NCI-H69 (cell line): ENCODE results near the gene ARL4D.
"Not testable (repeated sequence)": the region's sequence is repeated elsewhere in the genome, so short reads cannot be mapped to it uniquely, and the experiment has no call there.

ENCODE experiments used
- DNase-seq: peaks from one replicate; lab custom pipeline; 2025; lab: John Stamatoyannopoulos, UW

ARL4D gene

DNA sequence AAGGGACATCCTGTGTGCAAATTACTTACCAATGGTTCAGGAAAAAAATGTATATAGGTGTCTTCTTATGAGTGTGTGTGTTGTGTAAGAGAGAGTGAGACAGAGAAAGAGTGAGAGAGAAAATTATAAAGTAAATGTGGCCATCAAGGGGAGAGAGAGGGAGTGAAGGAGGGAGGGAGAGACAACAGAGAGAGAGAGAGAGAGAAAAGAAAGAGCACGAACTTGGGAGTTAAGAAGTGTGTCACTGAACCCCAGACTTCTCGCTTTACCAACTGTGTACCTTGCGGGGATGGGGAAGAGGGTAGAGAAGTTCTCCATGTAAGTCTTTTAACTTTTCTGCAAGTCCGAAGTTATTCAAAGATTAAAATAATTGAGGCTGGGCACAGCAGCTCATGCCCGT is 28.8 kb upstream of the ARL4D start:
- no peak for DNase-seq

DNA sequence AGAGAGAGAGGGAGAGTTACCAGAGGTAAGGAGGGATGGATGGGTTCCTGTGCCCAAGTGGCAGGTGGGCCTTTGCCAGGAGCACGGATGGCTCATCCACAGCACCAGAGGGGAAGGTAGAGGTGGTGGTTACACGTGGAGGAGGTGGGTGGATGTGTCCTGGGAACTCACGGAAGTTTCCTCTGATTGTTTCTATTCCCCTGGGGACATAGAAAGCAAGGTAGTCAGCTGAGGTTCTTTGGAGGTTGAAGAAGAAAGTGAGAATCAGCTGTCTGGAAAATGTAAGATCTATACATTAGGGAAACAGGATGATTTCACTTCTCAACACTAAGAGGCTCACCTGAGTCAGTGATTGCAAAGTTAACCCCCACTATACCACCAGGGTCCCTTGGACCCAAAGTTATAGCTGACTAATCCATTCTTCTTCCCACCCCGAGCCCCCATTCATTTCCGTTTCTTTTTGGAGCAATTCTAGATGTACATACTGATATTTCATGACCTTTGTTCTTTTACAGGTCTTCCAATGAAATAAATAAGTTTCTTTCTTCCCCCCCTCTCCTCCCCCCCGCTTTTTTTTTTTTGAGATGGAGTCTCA is 27.5 kb upstream of the ARL4D start:
- DNase-seq = no peak

GRCh38 chr17:43372273-43372911 is 26.4 kb upstream of the ARL4D start:
- DNase-seq = no peak

- DNase-seq = no peak
Measured at GRCh38 chr17:43373356-43373755, 25.4 kb upstream of the ARL4D start.

- not testable (repeated sequence) for DNase-seq
Measured at GRCh38 chr17:43375915-43376314, 22.9 kb upstream of the ARL4D start.

- DNase-seq = no peak
Measured at GRCh38 chr17:43377056-43377810, 21.6 kb upstream of the ARL4D start.

- DNase-seq = no peak
Measured at GRCh38 chr17:43378766-43379165, 20.0 kb upstream of the ARL4D start.

- no peak for DNase-seq
Measured at GRCh38 chr17:43380307-43380706, 18.5 kb upstream of the ARL4D start.

DNA sequence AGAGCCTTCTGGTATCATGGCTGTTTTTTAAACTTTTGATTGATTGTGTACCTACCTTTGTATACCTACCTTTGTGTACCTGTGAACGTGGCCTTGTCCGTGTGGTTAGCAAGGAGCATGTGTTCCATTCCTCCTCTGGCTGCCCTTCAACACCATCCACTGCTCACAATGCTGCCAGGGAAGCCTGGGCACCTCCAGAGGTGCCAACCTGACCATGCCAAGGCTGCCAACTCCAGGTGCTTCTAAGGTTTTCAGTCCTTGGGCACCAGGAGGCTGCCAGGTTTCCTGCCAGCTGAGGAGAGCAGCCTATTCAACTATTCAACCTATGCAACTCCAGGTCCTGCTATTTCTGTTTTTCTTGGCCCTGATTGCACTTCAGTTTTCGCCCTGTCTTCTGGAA is 17.6 kb upstream of the ARL4D start:
- DNase-seq = no peak

DNA sequence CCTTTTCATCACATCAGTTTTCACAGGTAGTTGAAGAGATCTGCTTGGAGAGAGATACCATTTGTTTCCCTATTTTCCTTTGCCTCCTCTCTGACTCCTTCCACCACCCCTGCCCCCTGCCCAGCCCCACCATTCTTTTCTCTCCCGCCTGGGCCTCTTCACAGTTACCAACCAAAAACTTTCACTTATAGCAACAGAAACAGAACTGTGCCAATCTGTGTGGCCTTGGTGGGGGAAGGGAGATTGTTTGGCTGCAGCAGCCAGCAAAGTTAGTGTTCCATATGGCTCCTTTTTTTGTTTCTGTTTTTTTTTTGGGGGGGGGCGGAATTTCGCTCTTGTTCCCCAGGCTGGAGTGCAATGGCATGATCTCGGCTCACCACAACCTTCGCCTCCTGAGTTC is 17.2 kb upstream of the ARL4D start:
- no peak for DNase-seq

GRCh38 chr17:43382776-43383175 is 16.0 kb upstream of the ARL4D start:
- DNase-seq = no peak

- DNase-seq = no peak
Measured at GRCh38 chr17:43383372-43383771, 15.4 kb upstream of the ARL4D start.

GRCh38 chr17:43383826-43384475 is 14.8 kb upstream of the ARL4D start:
- no peak for DNase-seq

DNA sequence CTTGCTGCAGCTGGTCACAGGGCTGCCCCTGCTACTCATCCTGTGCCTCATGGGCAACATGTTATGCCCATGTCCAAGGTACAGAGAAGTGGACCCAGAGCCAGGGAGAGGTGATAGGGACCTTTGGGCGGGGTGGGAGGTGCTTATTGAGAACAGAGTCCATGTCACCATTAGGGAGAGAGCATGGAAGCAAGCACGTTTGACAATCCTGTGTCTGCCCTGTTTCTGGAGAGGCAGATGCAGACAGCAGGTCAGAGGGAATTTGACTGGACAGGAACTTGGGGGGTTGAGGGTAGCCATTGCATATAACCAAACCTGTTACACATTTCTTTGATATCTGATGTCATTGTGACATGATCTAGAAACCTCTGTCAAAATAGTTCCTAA is 14.3 kb upstream of the ARL4D start:
- no peak for DNase-seq

DNA sequence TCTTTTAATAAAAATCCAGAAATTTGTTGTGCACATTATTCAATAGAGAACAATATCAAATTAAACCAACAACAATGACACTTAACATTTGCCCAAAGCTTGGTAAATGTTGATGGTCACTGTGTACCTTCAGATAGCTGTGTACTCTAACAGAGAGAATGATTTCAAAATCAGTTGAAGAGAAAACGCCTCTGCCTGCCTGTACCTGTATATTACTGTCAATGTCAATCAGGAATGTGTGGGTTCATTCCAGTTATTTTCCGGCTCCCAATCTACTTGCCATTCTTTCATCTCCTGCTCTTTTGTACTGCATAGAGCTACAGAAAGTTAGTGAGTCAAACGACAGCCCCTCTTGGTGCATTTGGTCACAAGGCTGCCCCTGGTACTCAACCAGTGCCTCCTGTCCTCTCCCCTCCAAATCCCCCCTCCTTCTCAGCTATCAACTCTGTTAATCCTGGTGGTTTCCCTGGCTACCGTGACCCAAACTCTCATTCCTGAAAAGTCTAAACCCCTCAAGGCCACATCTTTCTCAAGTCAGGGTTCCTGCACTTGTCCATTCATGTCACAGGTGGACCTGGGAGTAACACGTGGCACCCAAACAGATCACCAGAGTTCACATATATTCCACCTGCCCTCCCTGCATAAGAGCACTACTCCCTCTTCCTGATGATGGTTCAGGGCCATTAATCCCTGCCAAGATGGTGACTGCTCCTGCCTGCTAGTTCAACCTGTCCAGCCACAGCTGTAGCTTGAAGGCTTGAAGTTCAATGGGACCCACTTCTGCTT is 13.6 kb upstream of the ARL4D start:
- no peak for DNase-seq

GRCh38 chr17:43388359-43389045 is 10.3 kb upstream of the ARL4D start:
- peak; percentile 97 for DNase-seq

DNA sequence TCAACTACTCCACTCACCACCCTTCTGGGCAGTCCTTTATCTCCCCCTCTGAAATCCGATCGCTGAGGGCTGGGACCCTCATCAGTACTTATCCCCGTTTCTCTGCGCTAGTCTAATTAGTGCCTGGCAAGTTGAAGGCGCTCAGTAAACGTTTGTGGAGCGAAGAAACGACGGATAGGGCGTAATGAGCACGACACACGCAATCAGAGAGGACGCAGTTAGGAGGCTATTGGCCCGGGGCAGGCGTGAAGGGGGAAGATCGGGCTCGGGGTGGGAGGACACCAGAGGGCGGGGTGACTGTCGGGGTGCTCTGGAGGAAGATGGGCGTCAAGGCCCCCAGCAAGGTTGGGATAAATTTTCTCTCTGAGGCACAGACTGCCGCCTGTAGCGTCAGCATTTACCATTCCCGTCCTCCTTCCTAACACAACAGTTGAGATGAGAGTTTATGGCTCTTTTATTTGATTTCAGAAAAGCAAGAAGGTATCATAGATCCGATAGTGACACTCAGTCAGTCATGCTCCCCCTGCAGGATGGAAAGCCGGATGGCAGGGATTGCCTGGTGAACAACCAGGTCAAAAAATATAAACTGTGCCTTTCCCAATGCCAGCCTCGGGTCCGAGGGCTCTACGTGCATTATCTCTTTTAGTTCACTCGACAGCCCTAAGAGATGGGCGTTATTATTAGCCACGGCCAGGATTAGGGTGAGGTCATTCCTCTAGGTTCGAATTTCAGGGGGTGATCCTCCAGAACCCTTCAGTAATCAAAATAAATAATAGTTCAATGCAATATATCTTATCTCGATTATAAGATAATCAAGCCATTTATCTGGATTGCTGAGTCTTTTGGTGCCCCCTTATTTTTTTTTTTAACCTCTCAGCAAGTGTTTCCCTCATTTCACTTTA is 9.5 kb upstream of the ARL4D start:
- peak; percentile 91 for DNase-seq

GRCh38 chr17:43392397-43392796 is 6.4 kb upstream of the ARL4D start:
- no peak for DNase-seq

GRCh38 chr17:43393944-43394482 is 4.8 kb upstream of the ARL4D start:
- peak; percentile 92 for DNase-seq

DNA sequence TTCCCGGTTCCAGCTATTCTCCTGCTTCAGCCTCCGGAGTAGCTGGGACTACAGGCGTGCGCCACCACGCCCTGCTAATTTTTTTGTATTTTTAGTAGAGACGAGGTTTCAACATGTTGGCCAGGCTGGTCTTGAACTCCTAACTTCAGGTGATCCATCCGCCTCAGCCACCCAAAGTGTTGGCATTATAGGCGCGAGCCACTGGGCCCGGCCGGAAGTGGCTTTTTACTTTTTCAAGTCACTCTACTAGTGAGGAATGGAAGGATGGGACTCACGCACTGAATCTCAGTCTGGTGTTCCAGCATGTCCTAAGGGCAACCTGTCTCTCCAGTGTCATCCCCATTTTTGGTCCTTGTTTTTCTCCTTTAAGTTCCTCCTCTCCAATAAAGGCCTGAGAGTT is 4.1 kb upstream of the ARL4D start:
- DNase-seq = not testable (repeated sequence)
